Endothelial cell of umbilical vein (primary cell): Measurements from ENCODE around the gene FAM114A2. TPM values are rescaled to one million over a fixed set of nuclear protein-coding genes. Genes with fewer than 3 reads are reported as not detected.

Experiments
- BruUV-seq: library from RNA; stranded (reverse); fragments of 400-500 nt; replicated peaks from 2 replicates; lab custom pipeline; 2021; lab: Mats Ljungman, UMichigan
- CTCF ChIA-PET: fragments of 300-600, 350-600 bp; sonication (Branson Sonifier 250); formaldehyde crosslinking; loops from one replicate; lab custom pipeline; 2021; ENCODE audit warnings: antibody characterized with exemption, inconsistent platforms; lab: Charles Lee
- POLR2A ChIA-PET: fragments of 300-600, 350-600 bp; sonication (Branson Sonifier 250); formaldehyde crosslinking; loops from one replicate; lab custom pipeline; 2021; ENCODE audit warnings: antibody characterized with exemption, inconsistent platforms; lab: Charles Lee
- DNase-seq: peaks from one replicate; pipeline ENCODE4 v3.0.0-alpha.2; 2011; ENCODE audit warnings: low read depth, low spot score
- FAIRE-seq: peaks from 2 replicates; lab custom pipeline; 2011; peaks lifted over from hg19 to GRCh38; lab: Jason Lieb, UNC
- H2AFZ ChIP-seq: 2 replicates; pipeline ENCODE4 v1.6.0; 2012; ENCODE audit warnings: low read depth, low read length, control low read depth, inconsistent platforms
- H3K27ac ChIP-seq: 2 replicates; pipeline ENCODE4 v1.5.1; 2011; ENCODE audit warnings: low read depth, mild to moderate bottlenecking, control low read depth, low read length, moderate library complexity; ENCODE audit not compliant: insufficient read depth
- H3K27me3 ChIP-seq, 2 experiments: 2 replicates each; pipeline versions ENCODE4 v1.6.0 to v1.6.1; 2011; ENCODE audit warnings: low read length in 2 of 2, mixed read lengths in 1 of 2; ENCODE audit not compliant: control insufficient read depth in 2 of 2, insufficient read depth in 2 of 2
- H3K36me3 ChIP-seq, 2 experiments: 2 replicates in 1 of 2; 3 replicates in 1 of 2; pipeline ENCODE4 v1.5.1; 2011; ENCODE audit warnings: low read length in 2 of 2, mild to moderate bottlenecking in 1 of 2, moderate library complexity in 1 of 2; ENCODE audit not compliant: control insufficient read depth in 2 of 2, insufficient read depth in 2 of 2; ENCODE audit errors: extremely low read depth in 1 of 2
- H3K4me1 ChIP-seq: 3 replicates; pipeline ENCODE4 v1.5.1; 2011; ENCODE audit warnings: mild to moderate bottlenecking, low read length; ENCODE audit not compliant: control insufficient read depth, insufficient read depth; ENCODE audit errors: extremely low read depth
- H3K4me2 ChIP-seq: 2 replicates; pipeline ENCODE4 v1.6.1; 2011; ENCODE audit warnings: low read length, control low read depth, mixed read lengths; ENCODE audit not compliant: insufficient read depth
- H3K4me3 ChIP-seq, 3 experiments: fragments of 200-600 bp in 1 of 3; sonication (generic), shearing (Covaris generic) in 1 of 3; replicated peaks in 1 of 3; 2 replicates each; pipeline ENCODE4 v1.5.1; 2011 to 2016; ENCODE audit warnings: control low read depth in 3 of 3, low read length in 3 of 3, mild to moderate bottlenecking in 2 of 3, inconsistent platforms in 1 of 3, low read depth in 1 of 3, moderate library complexity in 1 of 3; ENCODE audit not compliant: insufficient read depth in 1 of 3
- H3K79me2 ChIP-seq: 2 replicates; pipeline ENCODE4 v1.6.0; 2012; ENCODE audit warnings: low read length, inconsistent platforms; ENCODE audit not compliant: control insufficient read depth, insufficient read depth
- H3K9ac ChIP-seq: replicated peaks from 2 replicates; pipeline ENCODE3; 2011; ENCODE audit warnings: low read length, control low read depth; ENCODE audit not compliant: insufficient read depth; ENCODE audit errors: extremely low read depth
- H3K9me1 ChIP-seq: replicated peaks from 3 replicates; pipeline ENCODE4 v1.6.0; 2011; ENCODE audit warnings: mild to moderate bottlenecking, low read length; ENCODE audit not compliant: control insufficient read depth, insufficient read depth; ENCODE audit errors: extremely low read depth
- H3K9me3 ChIP-seq: replicated peaks from 2 replicates; pipeline ENCODE4 v1.5.1; 2012; ENCODE audit warnings: low read length, inconsistent platforms; ENCODE audit not compliant: control insufficient read depth, insufficient read depth
- H4K20me1 ChIP-seq: replicated peaks from 2 replicates; pipeline ENCODE3; 2011; ENCODE audit warnings: mild to moderate bottlenecking, low read length; ENCODE audit not compliant: control insufficient read depth, insufficient read depth; ENCODE audit errors: extremely low read depth
- EZH2 ChIP-seq: IDR thresholded peaks from 2 replicates; pipeline ENCODE4 v1.6.1; 2012; ENCODE audit warnings: borderline replicate concordance, low read depth, mild to moderate bottlenecking, moderate library complexity, low read length, inconsistent platforms; ENCODE audit not compliant: severe bottlenecking
- FOS ChIP-seq: IDR thresholded peaks from 2 replicates; pipeline ENCODE4 v1.6.1; 2011; ENCODE audit warnings: mild to moderate bottlenecking, low read length, moderate library complexity, borderline replicate concordance; ENCODE audit not compliant: insufficient read depth
- GATA2 ChIP-seq: IDR thresholded peaks from 2 replicates; pipeline ENCODE4 v1.7.0; 2011; ENCODE audit warnings: low read depth, mild to moderate bottlenecking, moderate library complexity, mixed read lengths, low read length; ENCODE audit not compliant: insufficient read length, insufficient read depth
- JUN ChIP-seq: IDR thresholded peaks from 2 replicates; pipeline ENCODE4 v1.6.1; 2011; ENCODE audit warnings: borderline replicate concordance, low read depth; ENCODE audit not compliant: insufficient read length, insufficient read depth
- MYC ChIP-seq: IDR thresholded peaks from one replicate; pipeline ENCODE4 v1.6.1; 2011; ENCODE audit warnings: mild to moderate bottlenecking, low read depth, low read length
- POLR2A ChIP-seq: IDR thresholded peaks from 2 replicates; pipeline ENCODE4 v1.6.1; 2012; ENCODE audit warnings: low read depth, mild to moderate bottlenecking, control low read depth, low read length
- POLR2AphosphoS5 ChIP-seq: IDR thresholded peaks from 2 replicates; pipeline ENCODE4 v1.6.1; 2012; ENCODE audit warnings: low read depth, mild to moderate bottlenecking, control low read depth, low read length, moderate library complexity; ENCODE audit not compliant: insufficient read depth
- dilution Hi-C: fragments of 300-500 bp; cut with MboI; formaldehyde crosslinking; loops from one replicate; pipeline ENCODE4 v1.15.0; 2019; ENCODE audit warnings: low sequenced_read_pairs; ENCODE audit not compliant: extremely low pct_ligation_motif_present
- intact Hi-C: fragments of 100-400 bp; cut with micrococcal nuclease; formaldehyde crosslinking; loops from one replicate; pipeline ENCODE4 v1.10.0; 2022
- polyA plus RNA-seq, 4 experiments: library from polyadenylated mRNA; depleted of rRNA in 3 of 4; stranded (reverse) in 3 of 4; unstranded in 1 of 4; fragments of >200 nt; gene quantifications; 2 replicates each; pipeline versions ENCODE4 v1.2.1 to v1.2.3, GENCODE V29; 2011 to 2012; ENCODE audit warnings: missing spikeins in 1 of 4
- total RNA-seq: library from RNA; stranded (reverse); gene quantifications from 2 replicates; pipeline ENCODE4 v1.2.3, GENCODE V29; 2021
- TF ChIP-seq, protein P1 (sequence below): IDR thresholded peaks from 2 replicates; pipeline ENCODE4 v1.6.1; 2011; ENCODE audit not compliant: insufficient read depth, insufficient read length
- TF ChIP-seq, protein P2 (sequence below), 2 donors: IDR thresholded peaks; 1 replicate in 1 of 2; 2 replicates in 1 of 2; pipeline ENCODE4 v1.5.1; 2011; ENCODE audit warnings: low read length in 2 of 2, mild to moderate bottlenecking in 2 of 2, moderate library complexity in 2 of 2, control low read depth in 1 of 2, inconsistent platforms in 1 of 2, low read depth in 1 of 2; ENCODE audit not compliant: insufficient read depth in 1 of 2; ENCODE audit errors: extremely low read depth in 1 of 2

Gene FAM114A2
- total and polyA plus RNA-seq, 2 donors (not counting 3 experiments of a cell fraction or from before 2014, with no cell fraction given) = 9.6 to 31.3 TPM

DNA sequence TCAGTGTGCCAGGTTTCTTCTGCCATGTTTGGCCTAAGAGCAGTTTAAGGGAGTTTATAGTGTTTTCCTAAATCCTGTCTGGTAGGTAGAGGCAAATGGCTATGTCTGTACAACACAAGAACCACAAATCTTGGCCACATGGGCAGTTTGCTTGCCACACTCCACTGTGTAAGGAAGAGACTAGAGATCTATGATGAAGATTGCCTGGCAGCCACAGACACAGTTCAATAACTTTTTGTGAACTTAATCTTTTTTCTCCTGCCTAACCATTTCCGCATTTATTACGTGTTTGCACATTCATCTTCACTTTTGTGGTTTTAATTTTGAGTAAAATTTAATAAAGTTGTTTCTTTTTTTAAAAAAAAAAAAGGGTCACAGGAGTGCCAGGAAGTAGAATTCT is 5.9 kb upstream of the FAM114A2 start:
- intact Hi-C loops = loop anchor here (10.0 kb wide), 1 partner anchor 710 kb away; the partner anchor contains the start of gene LARP1
- peaks cover 8% of the 10 kb centered on the region for H4K20me1 ChIP-seq
- CTCF ChIA-PET = no interaction called here
- no peak overlapping the region for H3K27ac ChIP-seq
- peaks cover 18% of the 10 kb centered on the region for H3K4me1 ChIP-seq
- no peak overlapping the region for H3K9ac ChIP-seq
- H3K79me2 ChIP-seq = peaks cover 43% of the 10 kb centered on the region
- no peaks in the 10 kb centered on the region for H3K36me3 ChIP-seq
- H3K4me2 ChIP-seq = no peak overlapping the region
- DNase-seq = no peak
- H3K4me3 ChIP-seq = no peak overlapping the region
- TF ChIP-seq, protein P1, sequence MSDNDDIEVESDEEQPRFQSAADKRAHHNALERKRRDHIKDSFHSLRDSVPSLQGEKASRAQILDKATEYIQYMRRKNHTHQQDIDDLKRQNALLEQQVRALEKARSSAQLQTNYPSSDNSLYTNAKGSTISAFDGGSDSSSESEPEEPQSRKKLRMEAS = no peak
- no peak for TF ChIP-seq FOS
- no peak for TF ChIP-seq JUN
- TF ChIP-seq MYC = no peak
- no peak for TF ChIP-seq GATA2
- no peak for TF ChIP-seq POLR2AphosphoS5
- no peak for TF ChIP-seq EZH2
- TF ChIP-seq, protein P2, sequence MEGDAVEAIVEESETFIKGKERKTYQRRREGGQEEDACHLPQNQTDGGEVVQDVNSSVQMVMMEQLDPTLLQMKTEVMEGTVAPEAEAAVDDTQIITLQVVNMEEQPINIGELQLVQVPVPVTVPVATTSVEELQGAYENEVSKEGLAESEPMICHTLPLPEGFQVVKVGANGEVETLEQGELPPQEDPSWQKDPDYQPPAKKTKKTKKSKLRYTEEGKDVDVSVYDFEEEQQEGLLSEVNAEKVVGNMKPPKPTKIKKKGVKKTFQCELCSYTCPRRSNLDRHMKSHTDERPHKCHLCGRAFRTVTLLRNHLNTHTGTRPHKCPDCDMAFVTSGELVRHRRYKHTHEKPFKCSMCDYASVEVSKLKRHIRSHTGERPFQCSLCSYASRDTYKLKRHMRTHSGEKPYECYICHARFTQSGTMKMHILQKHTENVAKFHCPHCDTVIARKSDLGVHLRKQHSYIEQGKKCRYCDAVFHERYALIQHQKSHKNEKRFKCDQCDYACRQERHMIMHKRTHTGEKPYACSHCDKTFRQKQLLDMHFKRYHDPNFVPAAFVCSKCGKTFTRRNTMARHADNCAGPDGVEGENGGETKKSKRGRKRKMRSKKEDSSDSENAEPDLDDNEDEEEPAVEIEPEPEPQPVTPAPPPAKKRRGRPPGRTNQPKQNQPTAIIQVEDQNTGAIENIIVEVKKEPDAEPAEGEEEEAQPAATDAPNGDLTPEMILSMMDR (IDR thresholded peaks at IDR 0.05; ENCODE audit: extremely low read depth in 1 of 2, insufficient read depth in 1 of 2, low read depth in 1 of 2, low read length in 2 of 2) = no peak
- no peak for TF ChIP-seq POLR2A
- no TSS peak for BruUV-seq
- H3K9me1 ChIP-seq = no peaks in the 10 kb centered on the region
- POLR2A ChIA-PET = no interaction called here
- dilution Hi-C loops = no loop called here
- FAIRE-seq = no peak
- H3K27me3 ChIP-seq = no peaks in the 10 kb centered on the region
- H3K9me3 ChIP-seq = no peaks in the 10 kb centered on the region
- no peak overlapping the region for H2AFZ ChIP-seq
